Breast epithelium (tissue), 4 donors: ENCODE data around the gene GDPD5. TPM values are rescaled to one million over a fixed set of nuclear protein-coding genes. Genes with fewer than 3 reads are reported as not detected.

Experiments used
- DNase-seq, 2 donors: peaks; one replicate each; pipeline ENCODE4 v3.0.0-alpha.2; 2019; ENCODE audit warnings: low spot score in 2 of 2
- H3K27ac ChIP-seq, 2 donors: fragments of 200-600 bp; sonication (generic) in 1 of 2; one replicate each; pipeline ENCODE4 v1.5.1; 2016 to 2019; ENCODE audit warnings: mild to moderate bottlenecking in 1 of 2
- H3K27me3 ChIP-seq, 2 donors: fragments of 200-600 bp; sonication (generic) in 1 of 2; one replicate each; pipeline versions ENCODE4 v1.5.1 to v1.6.0; 2017 to 2019; ENCODE audit warnings: control low read depth in 1 of 2, mild to moderate bottlenecking in 1 of 2
- H3K36me3 ChIP-seq: fragments of 200-600 bp; one replicate; pipeline ENCODE4 v1.5.1; 2019
- H3K4me1 ChIP-seq, 2 donors: fragments of 200-600 bp; sonication (generic); one replicate each; pipeline ENCODE4 v1.5.1; 2016 to 2019; ENCODE audit warnings: control low read depth in 1 of 2
- H3K4me3 ChIP-seq, 3 donors: fragments of 200-600 bp; sonication (generic); 1 replicate in 2 of 3; 2 replicates in 1 of 3; pipeline ENCODE4 v1.5.1; 2016 to 2019; ENCODE audit warnings: mild to moderate bottlenecking in 3 of 3, moderate library complexity in 2 of 3
- H3K9me3 ChIP-seq, 2 donors: fragments of 200-600 bp; sonication (generic) in 1 of 2; one replicate each; pipeline ENCODE4 v1.5.1; 2016 to 2019; ENCODE audit warnings: control low read depth in 1 of 2
- CTCF ChIP-seq, 3 donors: fragments of 450-650 bp; IDR thresholded peaks; one replicate each; pipeline ENCODE4 v1.5.1; 2016 to 2017; ENCODE audit warnings: antibody characterized with exemption in 3 of 3, mild to moderate bottlenecking in 3 of 3, moderate library complexity in 3 of 3
- POLR2A ChIP-seq: fragments of 450-650 bp; IDR thresholded peaks from one replicate; pipeline ENCODE4 v1.6.1; 2016; ENCODE audit warnings: antibody characterized with exemption, mild to moderate bottlenecking, moderate library complexity
- POLR2AphosphoS5 ChIP-seq, 3 donors: sonication (generic); formaldehyde crosslinking; IDR thresholded peaks; one replicate each; pipeline ENCODE4 v1.6.1; 2017; ENCODE audit warnings: antibody characterized with exemption in 3 of 3
- intact Hi-C: fragments of 100-400 bp; cut with DNase I; formaldehyde crosslinking; loops from one replicate; pipeline ENCODE4 v1.15.1; 2023; ENCODE audit warnings: low total_unique reads
- total RNA-seq, 3 donors: library from RNA; depleted of rRNA; stranded (reverse); fragments of >200 nt; gene quantifications; one replicate each; pipeline ENCODE4 v1.1.0, GENCODE V29; 2016

The GDPD5 gene
- total RNA-seq, 3 donors from 2014 or later: 10.5 to 25.9 (median 14.8) TPM

GRCh38 chr11:75535071-75535470 lies 9.3 kb upstream of the GDPD5 start:
- H3K27ac ChIP-seq: no peak overlapping the region
- H3K27me3 ChIP-seq: no peaks in the 10 kb centered on the region
- H3K9me3 ChIP-seq: no peaks in the 10 kb centered on the region
- TF ChIP-seq POLR2AphosphoS5 (IDR thresholded peaks at IDR 0.05) (no peak), POLR2A (no peak), CTCF (IDR thresholded peaks at IDR 0.05) (no peak)
- intact Hi-C loops: no loop called here
- no peaks in the 10 kb centered on the region for H3K4me1 ChIP-seq
- no peaks in the 10 kb centered on the region for H3K36me3 ChIP-seq
- H3K4me3 ChIP-seq: no peak overlapping the region
- no peak for DNase-seq

- TF ChIP-seq CTCF (IDR thresholded peaks at IDR 0.05): no peak
- TF ChIP-seq POLR2AphosphoS5 (IDR thresholded peaks at IDR 0.05): no peak
- TF ChIP-seq POLR2A: no peak
- intact Hi-C loops: loop anchor here (5.0 kb wide), 1 partner anchor 147 kb away; no protein-coding TSS in a partner anchor
- Histone ChIP-seq H3K27ac (no peak overlapping the region), H3K36me3 (no peaks in the 10 kb centered on the region), H3K4me1 (no peaks in the 10 kb centered on the region), H3K4me3 (no peak overlapping the region), H3K9me3 (no peaks in the 10 kb centered on the region), H3K27me3 (no peaks in the 10 kb centered on the region)
- no peak for DNase-seq
Measured at GRCh38 chr11:75534259-75535069, 8.7 kb upstream of the GDPD5 start.

- Histone ChIP-seq H3K36me3 (no peaks in the 10 kb centered on the region), H3K27me3 (no peaks in the 10 kb centered on the region), H3K4me1 (no peaks in the 10 kb centered on the region), H3K27ac (no peak overlapping the region), H3K9me3 (no peaks in the 10 kb centered on the region), H3K4me3 (no peak overlapping the region)
- intact Hi-C loops: loop anchor here (5.0 kb wide), 1 partner anchor 147 kb away; no protein-coding TSS in a partner anchor
- no peak for TF ChIP-seq CTCF (IDR thresholded peaks at IDR 0.05)
- no peak for TF ChIP-seq POLR2A
- no peak for TF ChIP-seq POLR2AphosphoS5 (IDR thresholded peaks at IDR 0.05)
- no peak for DNase-seq
Measured at GRCh38 chr11:75533896-75534258, 8.1 kb upstream of the GDPD5 start.

- no peaks in the 10 kb centered on the region for H3K4me1 ChIP-seq
- TF ChIP-seq CTCF (IDR thresholded peaks at IDR 0.05) (peak; percentile 84 to 96 (median 94)), POLR2A (no peak)
- no peak overlapping the region for H3K4me3 ChIP-seq
- intact Hi-C loops: loop anchor here (1.0 to 5.0 kb wide), 2 partner anchors 22 to 145 kb away; no protein-coding TSS in a partner anchor
- H3K36me3 ChIP-seq: no peaks in the 10 kb centered on the region
- no peaks in the 10 kb centered on the region for H3K9me3 ChIP-seq
- no peak overlapping the region for H3K27ac ChIP-seq
- peak; percentile 41 to 64 for DNase-seq
- H3K27me3 ChIP-seq: no peaks in the 10 kb centered on the region
Measured at GRCh38 chr11:75532200-75533048, 6.7 kb upstream of the GDPD5 start.

GRCh38 chr11:75531325-75531724 lies 5.6 kb upstream of the GDPD5 start:
- intact Hi-C loops: loop anchor here (5.0 kb wide), 1 partner anchor 144 kb away; no protein-coding TSS in a partner anchor
- Histone ChIP-seq H3K4me3 (no peak overlapping the region), H3K36me3 (no peaks in the 10 kb centered on the region), H3K27ac (no peak overlapping the region), H3K4me1 (no peaks in the 10 kb centered on the region), H3K27me3 (no peaks in the 10 kb centered on the region), H3K9me3 (no peaks in the 10 kb centered on the region)
- DNase-seq: no peak
- no peak for TF ChIP-seq POLR2AphosphoS5 (IDR thresholded peaks at IDR 0.05)
- TF ChIP-seq CTCF (IDR thresholded peaks at IDR 0.05): no peak
